ENCODE results near the gene C5orf15.

- no peak for TF ChIP-seq CTCF (IDR thresholded peaks at IDR 0.05)
- no peak for TF ChIP-seq POLR2A (IDR thresholded peaks at IDR 0.05)
These were observed 11.3 kb downstream of the C5orf15 start for GRCh38 chr5:133957080-133957479.

Measured in lower leg skin (tissue), 3 donors.